Astrocyte (in vitro differentiated cells and primary cell): ENCODE measurements around the gene C16orf95. TPM values are rescaled to one million over a fixed set of nuclear protein-coding genes. Genes with fewer than 3 reads are reported as not detected.

ENCODE experiments used
- DNase-seq: peaks from one replicate; pipeline ENCODE4 v3.0.0-alpha.2; 2010; ENCODE audit warnings: low read depth
- FAIRE-seq: peaks from 2 replicates; lab custom pipeline; 2011; peaks lifted over from hg19 to GRCh38; lab: Jason Lieb, UNC
- H2AFZ ChIP-seq: 2 replicates; pipeline ENCODE4 v1.6.0; 2012; ENCODE audit warnings: low read depth, low read length, inconsistent platforms
- H3K27ac ChIP-seq: 2 replicates; pipeline ENCODE4 v1.5.1; 2011; ENCODE audit warnings: low read depth, low read length, inconsistent platforms
- H3K27me3 ChIP-seq: 2 replicates; pipeline ENCODE4 v1.6.0; 2011; ENCODE audit warnings: low read length, inconsistent platforms; ENCODE audit not compliant: insufficient read depth
- H3K36me3 ChIP-seq: 2 replicates; pipeline ENCODE4 v1.5.1; 2011; ENCODE audit warnings: low read length, inconsistent platforms; ENCODE audit not compliant: insufficient read depth
- H3K4me1 ChIP-seq: 2 replicates; pipeline ENCODE4 v1.5.1; 2011; ENCODE audit warnings: low read length, inconsistent platforms; ENCODE audit not compliant: insufficient read depth
- H3K4me2 ChIP-seq: 2 replicates; pipeline ENCODE4 v1.6.0; 2012; ENCODE audit warnings: low read length, inconsistent platforms
- H3K4me3 ChIP-seq: 2 replicates; pipeline ENCODE4 v1.5.1; 2011; ENCODE audit warnings: low read depth, mild to moderate bottlenecking, low read length, inconsistent platforms; ENCODE audit not compliant: insufficient read depth
- H3K79me2 ChIP-seq: 2 replicates; pipeline ENCODE4 v1.6.0; 2012; ENCODE audit warnings: mild to moderate bottlenecking, low read length, inconsistent platforms; ENCODE audit not compliant: insufficient read depth
- H3K9ac ChIP-seq: 2 replicates; pipeline ENCODE4 v1.6.0; 2012; ENCODE audit warnings: mild to moderate bottlenecking, low read length, inconsistent platforms
- H3K9me3 ChIP-seq: 2 replicates; pipeline ENCODE4 v1.5.1; 2012; ENCODE audit warnings: low read depth, mild to moderate bottlenecking, low read length, inconsistent platforms; ENCODE audit not compliant: insufficient read depth
- H4K20me1 ChIP-seq: 2 replicates; pipeline ENCODE4 v1.6.0; 2012; ENCODE audit warnings: low read length, inconsistent platforms; ENCODE audit not compliant: insufficient read depth
- H3K27ac Mint-ChIP-seq: one replicate; pipeline ENCODE4 v1.8.0; 2021; ENCODE audit warnings: mild to moderate bottlenecking, mixed read lengths; ENCODE audit not compliant: unreplicated experiment
- H3K27me3 Mint-ChIP-seq: one replicate; pipeline ENCODE4 v1.8.0; 2021; ENCODE audit warnings: low read depth, mixed read lengths; ENCODE audit not compliant: unreplicated experiment
- H3K36me3 Mint-ChIP-seq: one replicate; pipeline ENCODE4 v1.8.0; 2021; ENCODE audit warnings: low read depth, mixed read lengths; ENCODE audit not compliant: unreplicated experiment
- H3K4me1 Mint-ChIP-seq: one replicate; pipeline ENCODE4 v1.8.0; 2021; ENCODE audit warnings: low read depth, mixed read lengths; ENCODE audit not compliant: unreplicated experiment
- H3K4me3 Mint-ChIP-seq: one replicate; pipeline ENCODE4 v1.8.0; 2021; ENCODE audit warnings: mild to moderate bottlenecking, moderate library complexity, mixed read lengths; ENCODE audit not compliant: unreplicated experiment
- H3K9me3 Mint-ChIP-seq: one replicate; pipeline ENCODE4 v1.8.0; 2021; ENCODE audit warnings: mild to moderate bottlenecking, mixed read lengths; ENCODE audit not compliant: unreplicated experiment
- EZH2 ChIP-seq: IDR thresholded peaks from 2 replicates; pipeline ENCODE4 v1.6.1; 2012; ENCODE audit warnings: mild to moderate bottlenecking, low read length, inconsistent platforms; ENCODE audit not compliant: insufficient read depth
- total RNA-seq: library from RNA; stranded (reverse); gene quantifications from 2 replicates; pipeline ENCODE4 v1.2.1, GENCODE V29; 2021
- TF ChIP-seq, protein P1 (sequence below): IDR thresholded peaks from 2 replicates; pipeline ENCODE4 v1.5.1; 2011; ENCODE audit warnings: low read depth, mild to moderate bottlenecking, inconsistent platforms, low read length, moderate library complexity; ENCODE audit not compliant: insufficient read depth

C16orf95 gene
- total RNA-seq, 1 donor from 2014 or later, result 3.3 TPM

DNA sequence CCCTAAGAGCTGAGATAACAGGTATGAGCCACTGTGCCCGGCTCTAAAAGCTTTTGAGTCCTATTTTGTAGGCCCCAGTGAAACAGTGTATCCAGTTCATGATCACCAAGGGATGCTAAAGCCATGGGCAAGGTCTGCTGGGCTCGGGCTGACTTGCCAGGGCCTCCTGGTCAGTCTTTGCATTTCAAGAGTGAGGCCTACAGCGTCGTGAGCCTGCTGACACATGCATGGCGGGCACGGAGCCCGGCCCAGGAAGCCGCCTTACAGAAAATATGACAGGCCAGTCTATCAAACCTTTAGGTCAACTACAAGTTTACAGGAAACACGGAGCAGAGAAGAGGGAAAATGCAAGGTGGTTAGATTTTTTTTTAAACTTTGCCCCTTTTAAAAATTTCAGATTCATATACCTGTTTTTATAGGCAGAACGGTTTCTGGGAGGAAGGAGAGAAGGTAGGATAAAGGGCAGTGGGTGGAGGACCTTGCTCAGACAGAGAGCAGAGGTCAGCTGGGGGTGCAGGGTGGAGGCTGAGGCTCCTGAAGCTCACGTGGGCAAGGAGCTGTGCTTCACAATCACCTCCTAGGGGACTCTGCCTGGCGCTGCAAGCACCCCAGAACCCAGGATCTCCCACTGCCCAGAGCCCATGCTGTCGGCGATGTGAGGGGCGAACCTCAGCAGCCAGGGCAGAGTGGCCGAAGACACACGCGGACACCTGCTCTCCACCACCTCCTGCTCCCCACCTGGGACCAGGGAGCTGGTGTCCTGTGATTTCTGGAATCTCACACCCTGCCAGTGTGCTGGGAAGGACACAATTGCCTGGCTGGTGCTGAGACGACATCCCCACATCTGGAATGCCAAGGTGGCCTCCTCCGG is 21.3 kb downstream of the C16orf95 start:
- DNase-seq (no peak), FAIRE-seq (no peak)
- peaks cover 20% of the 10 kb centered on the region for H3K36me3 Mint-ChIP-seq
- TF ChIP-seq, protein P1, sequence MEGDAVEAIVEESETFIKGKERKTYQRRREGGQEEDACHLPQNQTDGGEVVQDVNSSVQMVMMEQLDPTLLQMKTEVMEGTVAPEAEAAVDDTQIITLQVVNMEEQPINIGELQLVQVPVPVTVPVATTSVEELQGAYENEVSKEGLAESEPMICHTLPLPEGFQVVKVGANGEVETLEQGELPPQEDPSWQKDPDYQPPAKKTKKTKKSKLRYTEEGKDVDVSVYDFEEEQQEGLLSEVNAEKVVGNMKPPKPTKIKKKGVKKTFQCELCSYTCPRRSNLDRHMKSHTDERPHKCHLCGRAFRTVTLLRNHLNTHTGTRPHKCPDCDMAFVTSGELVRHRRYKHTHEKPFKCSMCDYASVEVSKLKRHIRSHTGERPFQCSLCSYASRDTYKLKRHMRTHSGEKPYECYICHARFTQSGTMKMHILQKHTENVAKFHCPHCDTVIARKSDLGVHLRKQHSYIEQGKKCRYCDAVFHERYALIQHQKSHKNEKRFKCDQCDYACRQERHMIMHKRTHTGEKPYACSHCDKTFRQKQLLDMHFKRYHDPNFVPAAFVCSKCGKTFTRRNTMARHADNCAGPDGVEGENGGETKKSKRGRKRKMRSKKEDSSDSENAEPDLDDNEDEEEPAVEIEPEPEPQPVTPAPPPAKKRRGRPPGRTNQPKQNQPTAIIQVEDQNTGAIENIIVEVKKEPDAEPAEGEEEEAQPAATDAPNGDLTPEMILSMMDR, result no peak
- TF ChIP-seq EZH2, result no peak
- peaks cover 15% of the 10 kb centered on the region for H3K9me3 Mint-ChIP-seq
- peaks cover 6% of the 10 kb centered on the region for H3K27me3 Mint-ChIP-seq
- no peak overlapping the region for H3K27ac Mint-ChIP-seq
- Histone ChIP-seq H3K4me3 (no peak overlapping the region), H3K4me2 (no peak overlapping the region), H3K9ac (no peak overlapping the region), H4K20me1 (no peaks in the 10 kb centered on the region), H2AFZ (no peak overlapping the region), H3K9me3 (peaks cover 8% of the 10 kb centered on the region), H3K36me3 (no peaks in the 10 kb centered on the region), H3K27ac (no peak overlapping the region), H3K27me3 (no peaks in the 10 kb centered on the region), H3K4me1 (no peaks in the 10 kb centered on the region), H3K79me2 (no peaks in the 10 kb centered on the region)
- H3K4me3 Mint-ChIP-seq, result no peak overlapping the region
- no peaks in the 10 kb centered on the region for H3K4me1 Mint-ChIP-seq

DNA sequence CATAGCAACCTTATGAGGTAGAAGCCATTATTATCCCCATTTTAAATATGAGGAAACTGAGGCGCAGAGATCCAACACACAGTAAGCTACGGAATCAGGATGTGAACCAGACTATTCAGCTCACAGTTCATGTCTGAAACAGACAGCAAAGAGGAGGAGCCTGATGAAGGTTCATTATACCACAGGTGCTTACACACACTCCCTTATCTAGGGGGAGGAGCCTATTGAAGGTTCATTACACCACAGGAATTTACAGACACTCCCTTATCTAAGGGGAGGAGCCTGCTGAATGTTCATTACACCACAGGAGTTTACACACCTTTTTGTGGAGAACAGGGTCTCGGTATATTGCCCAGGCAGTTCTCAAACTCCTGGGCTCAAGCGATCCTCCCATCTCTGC is 21.9 kb downstream of the C16orf95 start:
- no peaks in the 10 kb centered on the region for H3K4me1 Mint-ChIP-seq

More for the DNA sequence above, 21.9 kb downstream of the C16orf95 start:
- Histone ChIP-seq H3K4me2 (no peak overlapping the region), H3K27me3 (no peaks in the 10 kb centered on the region), H3K79me2 (no peaks in the 10 kb centered on the region), H4K20me1 (no peaks in the 10 kb centered on the region), H3K4me1 (no peaks in the 10 kb centered on the region), H3K9ac (no peak overlapping the region), H3K4me3 (no peak overlapping the region), H3K36me3 (no peaks in the 10 kb centered on the region), H2AFZ (no peak overlapping the region), H3K27ac (no peak overlapping the region), H3K9me3 (peaks cover 8% of the 10 kb centered on the region)
- TF ChIP-seq, protein P1, result no peak
- TF ChIP-seq EZH2, result no peak
- peaks cover 6% of the 10 kb centered on the region for H3K27me3 Mint-ChIP-seq
- DNase-seq (no peak), FAIRE-seq (no peak)
- H3K9me3 Mint-ChIP-seq, result peaks cover 13% of the 10 kb centered on the region
- H3K27ac Mint-ChIP-seq, result no peak overlapping the region
- no peak overlapping the region for H3K4me3 Mint-ChIP-seq
- H3K36me3 Mint-ChIP-seq, result peaks cover 20% of the 10 kb centered on the region
